ENCODE results near the gene C10orf120. TPM values are rescaled to one million over a fixed set of nuclear protein-coding genes. Genes with fewer than 3 reads are reported as not detected.

C10orf120 gene
- total and polyA plus RNA-seq, 2 donors (not counting 1 experiment from before 2014, with no cell fraction given): not detected

DNA sequence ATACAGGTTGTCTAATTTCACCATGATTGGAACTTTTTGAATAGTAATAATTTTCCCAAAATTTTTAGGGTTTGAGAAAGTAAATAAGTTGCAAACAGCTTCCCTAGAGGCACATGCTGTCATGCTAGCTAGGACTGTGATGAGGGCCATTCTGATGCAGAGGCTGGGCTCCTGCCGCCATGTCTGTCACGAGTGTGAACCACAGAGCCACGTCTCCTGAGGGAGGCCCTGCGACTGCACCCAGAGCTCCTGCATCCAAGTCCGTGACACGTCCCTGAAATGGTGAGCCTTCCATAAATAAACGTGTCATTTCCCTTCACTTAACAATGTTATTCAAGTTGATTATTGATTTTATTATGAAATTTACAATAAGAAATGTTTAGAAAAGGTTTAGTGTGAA lies 40.0 kb downstream of the C10orf120 start:
- H3K9ac ChIP-seq (ENCODE audit: insufficient read depth, low read length): no peak overlapping the region
- no peak overlapping the region for H3K27ac ChIP-seq (ENCODE audit: insufficient read depth, low read length)
- no peaks in the 10 kb centered on the region for H3K27me3 ChIP-seq (ENCODE audit: control insufficient read depth, insufficient read depth, low read length)
- no peak overlapping the region for H2AFZ ChIP-seq (ENCODE audit: low read length)
- no peak overlapping the region for H3K4me3 ChIP-seq (replicated peaks in 1 of 4; ENCODE audit: control extremely low read depth in 1 of 4, insufficient read depth in 1 of 4, low read depth in 3 of 4, low read length in 4 of 4)
- TF ChIP-seq EZH2 (IDR thresholded peaks at IDR 0.05; ENCODE audit: low read length, missing control alignments) (no peak), CTCF (conservative IDR thresholded peaks at IDR 0.05 in 1 of 2, IDR thresholded peaks at IDR 0.05 in 1 of 2; ENCODE audit: low read depth in 1 of 2, low read length in 2 of 2) (no peak)
- no peak for DNase-seq (ENCODE audit: low read depth in 2 of 2)
- no peak overlapping the region for H3K4me2 ChIP-seq (ENCODE audit: extremely low read depth, insufficient read depth, low read length)
- H3K9me3 ChIP-seq (ENCODE audit: control insufficient read depth, insufficient read depth, low read depth, low read length): no peaks in the 10 kb centered on the region
- no peaks in the 10 kb centered on the region for H3K36me3 ChIP-seq (ENCODE audit: control insufficient read depth, insufficient read depth, low read length)
- H3K79me2 ChIP-seq (ENCODE audit: control insufficient read depth, insufficient read depth, low read length): no peaks in the 10 kb centered on the region
- H3K4me1 ChIP-seq (ENCODE audit: control insufficient read depth, extremely low read depth, insufficient read depth, low read length): no peaks in the 10 kb centered on the region
- H4K20me1 ChIP-seq (ENCODE audit: control insufficient read depth, extremely low read depth, insufficient read depth, low read length): no peaks in the 10 kb centered on the region

GRCh38 chr10:122659126-122659525 lies 40.5 kb downstream of the C10orf120 start:
- Histone ChIP-seq H3K4me3 (replicated peaks in 1 of 4; ENCODE audit: control extremely low read depth in 1 of 4, insufficient read depth in 1 of 4, low read depth in 3 of 4, low read length in 4 of 4) (no peak overlapping the region), H3K27ac (ENCODE audit: insufficient read depth, low read length) (no peak overlapping the region), H3K4me1 (ENCODE audit: control insufficient read depth, extremely low read depth, insufficient read depth, low read length) (no peaks in the 10 kb centered on the region), H2AFZ (ENCODE audit: low read length) (no peak overlapping the region), H4K20me1 (ENCODE audit: control insufficient read depth, extremely low read depth, insufficient read depth, low read length) (no peaks in the 10 kb centered on the region), H3K4me2 (ENCODE audit: extremely low read depth, insufficient read depth, low read length) (no peak overlapping the region), H3K36me3 (ENCODE audit: control insufficient read depth, insufficient read depth, low read length) (no peaks in the 10 kb centered on the region), H3K27me3 (ENCODE audit: control insufficient read depth, insufficient read depth, low read length) (no peaks in the 10 kb centered on the region), H3K9ac (ENCODE audit: insufficient read depth, low read length) (no peak overlapping the region), H3K9me3 (ENCODE audit: control insufficient read depth, insufficient read depth, low read depth, low read length) (no peaks in the 10 kb centered on the region), H3K79me2 (ENCODE audit: control insufficient read depth, insufficient read depth, low read length) (no peaks in the 10 kb centered on the region)
- no peak for TF ChIP-seq CTCF (conservative IDR thresholded peaks at IDR 0.05 in 1 of 2, IDR thresholded peaks at IDR 0.05 in 1 of 2; ENCODE audit: low read depth in 1 of 2, low read length in 2 of 2)
- TF ChIP-seq EZH2 (IDR thresholded peaks at IDR 0.05; ENCODE audit: low read length, missing control alignments): no peak
- DNase-seq (ENCODE audit: low read depth in 2 of 2): no peak

DNA sequence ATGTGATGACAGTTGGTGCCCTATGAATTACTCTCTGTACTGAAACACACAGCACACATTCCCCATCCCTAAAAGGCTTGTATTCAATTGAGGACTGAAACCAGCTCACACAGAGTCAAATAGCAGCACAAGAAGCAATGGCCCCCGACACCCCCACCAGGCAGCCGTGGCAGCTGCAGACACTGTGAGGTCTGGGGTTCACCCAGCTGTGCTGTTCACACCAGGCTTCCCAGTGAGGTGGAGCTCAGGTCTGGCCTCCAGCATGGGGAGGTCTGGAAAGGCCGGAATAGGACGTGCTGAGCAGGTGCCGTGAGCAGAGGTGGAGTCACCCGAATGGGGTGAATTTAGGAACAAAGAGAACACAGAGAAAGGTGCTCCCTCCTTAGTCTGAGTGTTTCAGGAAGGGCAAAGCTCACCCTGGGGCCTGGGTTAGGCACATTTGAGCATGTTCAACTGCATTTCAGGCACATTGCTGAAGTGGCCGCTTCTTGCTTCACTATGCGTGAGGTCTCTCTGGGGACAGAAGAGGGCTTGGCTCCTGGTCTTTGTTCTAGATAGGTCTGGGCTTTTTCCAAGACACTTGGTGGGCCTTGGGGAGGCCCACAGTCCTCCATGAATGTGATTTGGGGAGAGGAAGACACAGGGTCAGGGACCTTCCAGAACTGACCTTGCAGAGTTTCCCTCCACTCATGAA lies 41.1 kb downstream of the C10orf120 start:
- Histone ChIP-seq H3K4me1 (ENCODE audit: control insufficient read depth, extremely low read depth, insufficient read depth, low read length) (no peaks in the 10 kb centered on the region), H3K4me3 (replicated peaks in 1 of 4; ENCODE audit: control extremely low read depth in 1 of 4, insufficient read depth in 1 of 4, low read depth in 3 of 4, low read length in 4 of 4) (no peak overlapping the region), H3K36me3 (ENCODE audit: control insufficient read depth, insufficient read depth, low read length) (no peaks in the 10 kb centered on the region), H2AFZ (ENCODE audit: low read length) (no peak overlapping the region), H3K9me3 (ENCODE audit: control insufficient read depth, insufficient read depth, low read depth, low read length) (no peaks in the 10 kb centered on the region), H3K27ac (ENCODE audit: insufficient read depth, low read length) (no peak overlapping the region), H4K20me1 (ENCODE audit: control insufficient read depth, extremely low read depth, insufficient read depth, low read length) (no peaks in the 10 kb centered on the region), H3K9ac (ENCODE audit: insufficient read depth, low read length) (no peak overlapping the region), H3K4me2 (ENCODE audit: extremely low read depth, insufficient read depth, low read length) (no peak overlapping the region), H3K27me3 (ENCODE audit: control insufficient read depth, insufficient read depth, low read length) (no peaks in the 10 kb centered on the region), H3K79me2 (ENCODE audit: control insufficient read depth, insufficient read depth, low read length) (no peaks in the 10 kb centered on the region)
- TF ChIP-seq CTCF (conservative IDR thresholded peaks at IDR 0.05 in 1 of 2, IDR thresholded peaks at IDR 0.05 in 1 of 2; ENCODE audit: low read depth in 1 of 2, low read length in 2 of 2): no peak
- no peak for TF ChIP-seq EZH2 (IDR thresholded peaks at IDR 0.05; ENCODE audit: low read length, missing control alignments)
- DNase-seq (ENCODE audit: low read depth in 2 of 2): no peak

Measured in fibroblast of lung (primary cell).